H9 (cell line): ENCODE measurements around the gene LDHAL6B. TPM values are rescaled to one million over a fixed set of nuclear protein-coding genes. Genes with fewer than 3 reads are reported as not detected.

ENCODE experiments used
- DNase-seq: peaks from one replicate; pipeline ENCODE4 v3.0.0-alpha.2; 2017
- H2AFZ ChIP-seq: one replicate; pipeline ENCODE4 v1.6.1; 2013; ENCODE audit warnings: mild to moderate bottlenecking, low read length, control low read depth, moderate library complexity
- H2AK5ac ChIP-seq: 2 replicates; pipeline ENCODE4 v1.6.1; 2013; ENCODE audit warnings: low read length, control low read depth, mixed read lengths; ENCODE audit not compliant: insufficient read length
- H2BK120ac ChIP-seq: one replicate; pipeline ENCODE4 v1.6.1; 2013; ENCODE audit warnings: low read depth, mild to moderate bottlenecking, low read length, control low read depth, inconsistent platforms; ENCODE audit not compliant: poor library complexity, severe bottlenecking
- H2BK12ac ChIP-seq: 2 replicates; pipeline ENCODE4 v1.6.1; 2013; ENCODE audit warnings: low read length, control low read depth, mixed read lengths, low read depth; ENCODE audit not compliant: insufficient read length
- H2BK15ac ChIP-seq: 2 replicates; pipeline ENCODE4 v1.6.1; 2013; ENCODE audit warnings: low read depth, low read length, control low read depth
- H2BK20ac ChIP-seq: one replicate; pipeline ENCODE4 v1.6.1; 2013; ENCODE audit warnings: low read depth, mild to moderate bottlenecking, low read length, control low read depth, inconsistent platforms; ENCODE audit not compliant: poor library complexity, severe bottlenecking
- H2BK5ac ChIP-seq: 2 replicates; pipeline ENCODE4 v1.6.1; 2013; ENCODE audit warnings: low read length, control low read depth, mixed read lengths; ENCODE audit not compliant: insufficient read length
- H3K14ac ChIP-seq: 2 replicates; pipeline ENCODE4 v1.6.1; 2013; ENCODE audit warnings: low read length, control low read depth; ENCODE audit not compliant: insufficient read depth
- H3K18ac ChIP-seq: 2 replicates; pipeline ENCODE4 v1.6.1; 2013; ENCODE audit warnings: low read depth, mild to moderate bottlenecking, mixed read lengths, low read length, control low read depth; ENCODE audit not compliant: insufficient read length
- H3K23ac ChIP-seq: 2 replicates; pipeline ENCODE4 v1.6.1; 2013; ENCODE audit warnings: low read length, control low read depth, mixed read lengths, low read depth; ENCODE audit not compliant: insufficient read length
- H3K23me2 ChIP-seq: 2 replicates; pipeline ENCODE4 v1.6.1; 2013; ENCODE audit warnings: low read depth, mild to moderate bottlenecking, mixed read lengths, low read length, control low read depth; ENCODE audit not compliant: insufficient read length, poor library complexity, severe bottlenecking
- H3K27ac ChIP-seq: 2 replicates; pipeline ENCODE4 v1.5.1; 2013; ENCODE audit warnings: low read length, control low read depth, mixed read lengths, low read depth; ENCODE audit not compliant: insufficient read length
- H3K27me3 ChIP-seq: 2 replicates; pipeline ENCODE4 v1.6.1; 2013; ENCODE audit warnings: low read length, control low read depth, inconsistent platforms; ENCODE audit not compliant: insufficient read depth
- H3K4ac ChIP-seq: 2 replicates; pipeline ENCODE4 v1.6.1; 2013; ENCODE audit warnings: low read depth, mild to moderate bottlenecking, control low read depth, inconsistent platforms, low read length, moderate library complexity
- H3K4me1 ChIP-seq: 2 replicates; pipeline ENCODE4 v1.6.1; 2013; ENCODE audit warnings: low read length, control low read depth, inconsistent platforms; ENCODE audit not compliant: insufficient read depth
- H3K4me2 ChIP-seq: 2 replicates; pipeline ENCODE4 v1.6.1; 2013; ENCODE audit warnings: low read length, control low read depth, mixed read lengths; ENCODE audit not compliant: insufficient read length, insufficient read depth
- H3K56ac ChIP-seq: 2 replicates; pipeline ENCODE4 v1.6.1; 2013; ENCODE audit warnings: low read depth, mild to moderate bottlenecking, mixed read lengths, low read length, control low read depth; ENCODE audit not compliant: insufficient read length
- H3K79me1 ChIP-seq: 2 replicates; pipeline ENCODE4 v1.6.1; 2013; ENCODE audit warnings: low read depth, mild to moderate bottlenecking, moderate library complexity, low read length, control low read depth, inconsistent platforms; ENCODE audit not compliant: insufficient read depth, poor library complexity, severe bottlenecking
- H3K79me2 ChIP-seq: 2 replicates; pipeline ENCODE4 v1.6.1; 2013; ENCODE audit warnings: low read length, control low read depth, inconsistent platforms; ENCODE audit not compliant: insufficient read depth
- H3K9ac ChIP-seq: 2 replicates; pipeline ENCODE4 v1.6.1; 2013; ENCODE audit warnings: low read length, control low read depth, mixed read lengths; ENCODE audit not compliant: insufficient read length; ENCODE audit errors: extremely low read depth
- H3K9me3 ChIP-seq: one replicate; pipeline ENCODE4 v1.6.1; 2013; ENCODE audit warnings: low read depth, low read length, inconsistent platforms; ENCODE audit not compliant: control insufficient read depth
- H3T11ph ChIP-seq: one replicate; pipeline ENCODE4 v1.6.1; 2013; ENCODE audit warnings: mild to moderate bottlenecking, low read length, control low read depth, inconsistent platforms
- H4K20me1 ChIP-seq: one replicate; pipeline ENCODE4 v1.6.1; 2013; ENCODE audit not compliant: control insufficient read depth, insufficient read length, insufficient read depth
- H4K5ac ChIP-seq: 2 replicates; pipeline ENCODE4 v1.6.1; 2013; ENCODE audit warnings: low read depth, mild to moderate bottlenecking, mixed read lengths, low read length, control low read depth; ENCODE audit not compliant: insufficient read length
- H4K8ac ChIP-seq: replicated peaks from 2 replicates; pipeline ENCODE4 v1.6.1; 2013; ENCODE audit warnings: low read length, control low read depth, mixed read lengths, low read depth; ENCODE audit not compliant: insufficient read length
- H4K91ac ChIP-seq: 2 replicates; pipeline ENCODE4 v1.6.1; 2013; ENCODE audit warnings: low read depth, mild to moderate bottlenecking, moderate library complexity, mixed read lengths, low read length, control low read depth; ENCODE audit not compliant: insufficient read length
- H3K27ac Mint-ChIP-seq, 3 experiments: 2 replicates in 2 of 3; 3 replicates in 1 of 3; pipeline ENCODE4 v1.8.0; 2020 to 2021; ENCODE audit warnings: mixed read lengths in 3 of 3, mild to moderate bottlenecking in 1 of 3, moderate library complexity in 1 of 3
- H3K27me3 Mint-ChIP-seq: 2 replicates; pipeline ENCODE4 v1.8.0; 2021; ENCODE audit warnings: low read depth, mild to moderate bottlenecking, moderate library complexity, mixed read lengths
- H3K36me3 Mint-ChIP-seq, 3 experiments: 2 replicates in 2 of 3; 3 replicates in 1 of 3; pipeline ENCODE4 v1.8.0; 2020 to 2021; ENCODE audit warnings: low read depth in 3 of 3, mixed read lengths in 3 of 3; ENCODE audit not compliant: insufficient read depth in 1 of 3
- H3K4me1 Mint-ChIP-seq, 2 experiments: 2 replicates each; pipeline ENCODE4 v1.8.0; 2020; ENCODE audit warnings: mixed read lengths in 2 of 2
- H3K4me3 Mint-ChIP-seq, 2 experiments: 2 replicates in 1 of 2; 3 replicates in 1 of 2; pipeline ENCODE4 v1.8.0; 2020 to 2021; ENCODE audit warnings: mild to moderate bottlenecking in 2 of 2, mixed read lengths in 2 of 2, moderate library complexity in 1 of 2
- H3K9me3 Mint-ChIP-seq, 2 experiments: 2 replicates in 1 of 2; 3 replicates in 1 of 2; pipeline ENCODE4 v1.8.0; 2020; ENCODE audit warnings: mild to moderate bottlenecking in 2 of 2, mixed read lengths in 2 of 2, moderate library complexity in 1 of 2
- whole genome bisulfite sequencing: extraction: QIAGEN DNeasy Blood & Tissue Kit; methylation state at CpG from one replicate; pipeline ENCODE4 v1.1.7; 2013; ENCODE audit warnings: missing lambda C conversion rate, low lambda C conversion rate, mixed read lengths; ENCODE audit not compliant: insufficient read length; ENCODE audit errors: extremely low coverage; 5-methylcytosine and 5-hydroxymethylcytosine counted together
- total RNA-seq: library from RNA; stranded (reverse); gene quantifications from 2 replicates; pipeline ENCODE4 v1.2.1, GENCODE V29; 2021
- TF ChIP-seq, protein P1 (sequence below): fragments of 200-600 bp; sonication (generic); conservative IDR thresholded peaks from 3 replicates; pipeline ENCODE4 v1.8.0; 2021; ENCODE audit warnings: antibody characterized with exemption, mild to moderate bottlenecking

LDHAL6B gene
- total RNA-seq, 1 experiment from 2014 or later: not detected

DNA sequence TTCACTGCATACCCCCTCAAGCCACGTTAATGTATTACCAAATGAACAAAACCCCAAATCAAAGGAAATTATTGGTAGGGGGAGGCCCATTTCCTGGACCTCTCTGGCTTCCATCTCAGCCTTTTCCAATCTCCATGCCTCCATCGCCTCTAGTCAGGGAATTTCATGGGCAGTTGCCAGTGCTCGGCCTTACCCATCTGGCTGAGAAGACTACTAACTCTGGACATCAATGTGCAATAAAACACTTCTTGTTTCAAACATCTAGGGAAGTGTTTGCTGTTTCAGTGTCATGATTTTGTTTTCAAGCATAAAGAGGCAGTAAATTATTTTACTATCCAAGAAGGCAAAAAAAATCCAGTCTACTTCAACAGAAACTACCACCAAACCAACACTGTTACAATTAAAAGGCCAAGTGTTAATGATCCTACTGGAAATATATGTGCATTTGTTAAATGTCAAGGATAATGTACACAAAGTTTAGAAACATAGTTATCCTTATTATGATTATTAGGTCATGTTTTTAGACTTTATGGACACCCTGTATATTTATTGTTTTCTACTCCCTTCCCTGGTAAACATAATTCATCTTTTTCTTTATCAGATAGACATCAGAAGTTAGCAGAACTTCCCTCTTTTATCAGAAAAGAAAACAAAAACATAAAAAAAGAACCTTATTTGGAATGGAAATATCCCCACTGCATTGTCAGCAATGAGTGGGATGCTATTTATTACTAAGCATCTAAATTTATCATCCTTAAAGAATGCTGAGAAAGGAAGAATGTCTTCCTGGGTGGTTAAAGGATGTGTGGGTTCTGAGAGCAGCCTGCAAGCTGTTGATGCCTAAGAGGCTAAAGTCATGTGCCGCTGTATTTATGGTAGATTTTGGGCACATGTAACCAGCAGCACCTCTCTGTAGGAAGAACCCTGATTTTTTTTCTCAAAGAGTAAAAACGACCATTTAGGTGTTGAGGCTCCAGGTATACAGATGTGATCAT lies 15.2 kb downstream of the LDHAL6B start:
- no peak overlapping the region for H3K4me2 ChIP-seq
- no peak overlapping the region for H3K27ac Mint-ChIP-seq

More for the DNA sequence above, 15.2 kb downstream of the LDHAL6B start:
- Histone ChIP-seq H3K23me2 (no peaks in the 10 kb centered on the region), H3T11ph (no peak overlapping the region), H3K27me3 (no peaks in the 10 kb centered on the region), H2BK20ac (no peak overlapping the region), H2BK120ac (no peak overlapping the region), H2AK5ac (no peak overlapping the region), H3K14ac (no peak overlapping the region), H3K27ac (no peak overlapping the region), H4K8ac (no peak overlapping the region), H3K9me3 (no peaks in the 10 kb centered on the region), H4K5ac (no peak overlapping the region), H2AFZ (no peak overlapping the region), H3K4me1 (no peaks in the 10 kb centered on the region), H3K4ac (no peak overlapping the region), H3K18ac (no peak overlapping the region), H2BK15ac (no peak overlapping the region), H3K56ac (no peak overlapping the region), H4K91ac (no peak overlapping the region), H3K9ac (no peak overlapping the region), H3K79me1 (no peaks in the 10 kb centered on the region), H3K79me2 (no peaks in the 10 kb centered on the region), H4K20me1 (no peaks in the 10 kb centered on the region), H3K23ac (no peak overlapping the region), H2BK12ac (no peak overlapping the region), H2BK5ac (no peak overlapping the region)
- Mint-ChIP-seq H3K36me3 (peaks cover 9 to 78% (median 68%) of the 10 kb centered on the region in 3 experiments; a peak in 6 of 7 replicates), H3K4me3 (no peak overlapping the region), H3K4me1 (no peaks in the 10 kb centered on the region), H3K9me3 (no peaks in the 10 kb centered on the region), H3K27me3 (no peaks in the 10 kb centered on the region)
- TF ChIP-seq, protein P1, sequence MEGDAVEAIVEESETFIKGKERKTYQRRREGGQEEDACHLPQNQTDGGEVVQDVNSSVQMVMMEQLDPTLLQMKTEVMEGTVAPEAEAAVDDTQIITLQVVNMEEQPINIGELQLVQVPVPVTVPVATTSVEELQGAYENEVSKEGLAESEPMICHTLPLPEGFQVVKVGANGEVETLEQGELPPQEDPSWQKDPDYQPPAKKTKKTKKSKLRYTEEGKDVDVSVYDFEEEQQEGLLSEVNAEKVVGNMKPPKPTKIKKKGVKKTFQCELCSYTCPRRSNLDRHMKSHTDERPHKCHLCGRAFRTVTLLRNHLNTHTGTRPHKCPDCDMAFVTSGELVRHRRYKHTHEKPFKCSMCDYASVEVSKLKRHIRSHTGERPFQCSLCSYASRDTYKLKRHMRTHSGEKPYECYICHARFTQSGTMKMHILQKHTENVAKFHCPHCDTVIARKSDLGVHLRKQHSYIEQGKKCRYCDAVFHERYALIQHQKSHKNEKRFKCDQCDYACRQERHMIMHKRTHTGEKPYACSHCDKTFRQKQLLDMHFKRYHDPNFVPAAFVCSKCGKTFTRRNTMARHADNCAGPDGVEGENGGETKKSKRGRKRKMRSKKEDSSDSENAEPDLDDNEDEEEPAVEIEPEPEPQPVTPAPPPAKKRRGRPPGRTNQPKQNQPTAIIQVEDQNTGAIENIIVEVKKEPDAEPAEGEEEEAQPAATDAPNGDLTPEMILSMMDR: no peak
- no CpG with 5 or more reads among the region's 5 CpGs for WGBS
- no peak for DNase-seq
